Activated CD4-positive, alpha-beta T cell treated with anti-CD3 and anti-CD28 coated beads, Interleukin-2, amount 50 U/mL, for 24 hours (primary cell): ENCODE data around the gene GABARAP.

Source experiments
- DNase-seq, 2 donors: peaks; one replicate each; pipeline ENCODE4 v3.0.0-alpha.2; 2020; ENCODE audit warnings: low read depth in 1 of 2, low spot score in 1 of 2

GABARAP gene

GRCh38 chr17:7223375-7223774, 18.9 kb downstream of the GABARAP start:
- DNase-seq = no peak

DNA sequence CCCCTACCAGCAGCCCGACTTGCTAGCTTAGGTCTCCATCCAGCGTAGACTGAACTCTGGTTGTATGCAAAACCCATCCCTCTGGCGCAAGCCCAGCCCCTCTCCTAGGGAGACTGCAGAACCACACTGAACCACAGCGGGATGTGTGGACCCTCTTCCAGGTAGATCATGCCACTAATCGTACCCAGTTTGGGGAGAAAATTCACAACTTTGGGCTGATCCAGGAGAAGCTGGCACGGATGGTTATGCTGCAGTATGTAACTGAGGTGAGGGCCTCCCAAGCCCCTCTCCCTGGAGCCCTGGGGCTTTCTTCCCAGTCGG, 19.3 kb downstream of the GABARAP start:
- DNase-seq = no peak

GRCh38 chr17:7222093-7222971, 19.9 kb downstream of the GABARAP start:
- DNase-seq = no peak

DNA sequence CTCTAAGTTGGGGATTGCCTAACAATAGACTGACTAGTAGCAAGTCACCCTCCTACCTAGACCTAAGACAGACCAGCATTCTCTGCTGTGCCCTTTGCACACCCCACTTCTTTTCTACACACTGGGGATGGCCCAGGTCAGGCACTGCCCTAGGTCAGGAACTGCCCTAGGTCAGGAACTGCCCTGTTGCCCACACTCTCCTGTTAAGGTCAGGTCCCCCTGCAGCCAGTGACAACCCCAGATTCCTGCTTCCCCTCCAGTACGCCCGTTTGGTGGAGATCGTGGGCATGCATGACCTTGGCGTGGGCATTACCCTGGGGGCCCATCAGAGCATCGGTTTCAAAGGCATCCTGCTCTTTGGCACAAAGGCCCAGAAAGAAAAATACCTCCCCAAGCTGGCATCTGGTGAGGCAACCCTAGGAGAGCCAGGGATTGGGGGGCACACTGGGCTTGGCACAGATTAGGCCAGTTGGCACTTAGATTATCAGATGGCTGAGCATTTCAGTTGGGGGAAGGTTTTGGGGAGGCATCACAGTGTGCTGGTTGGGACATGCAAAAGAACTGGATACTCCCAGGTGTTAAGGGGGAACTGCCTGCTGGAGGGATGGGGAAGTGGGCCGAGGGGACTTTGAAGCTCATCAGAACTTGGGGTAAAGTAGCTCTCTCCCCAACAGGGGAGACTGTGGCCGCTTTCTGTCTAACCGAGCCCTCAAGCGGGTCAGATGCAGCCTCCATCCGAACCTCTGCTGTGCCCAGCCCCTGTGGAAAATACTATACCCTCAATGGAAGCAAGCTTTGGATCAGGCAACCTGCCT, 20.8 kb downstream of the GABARAP start:
- no peak for DNase-seq

DNA sequence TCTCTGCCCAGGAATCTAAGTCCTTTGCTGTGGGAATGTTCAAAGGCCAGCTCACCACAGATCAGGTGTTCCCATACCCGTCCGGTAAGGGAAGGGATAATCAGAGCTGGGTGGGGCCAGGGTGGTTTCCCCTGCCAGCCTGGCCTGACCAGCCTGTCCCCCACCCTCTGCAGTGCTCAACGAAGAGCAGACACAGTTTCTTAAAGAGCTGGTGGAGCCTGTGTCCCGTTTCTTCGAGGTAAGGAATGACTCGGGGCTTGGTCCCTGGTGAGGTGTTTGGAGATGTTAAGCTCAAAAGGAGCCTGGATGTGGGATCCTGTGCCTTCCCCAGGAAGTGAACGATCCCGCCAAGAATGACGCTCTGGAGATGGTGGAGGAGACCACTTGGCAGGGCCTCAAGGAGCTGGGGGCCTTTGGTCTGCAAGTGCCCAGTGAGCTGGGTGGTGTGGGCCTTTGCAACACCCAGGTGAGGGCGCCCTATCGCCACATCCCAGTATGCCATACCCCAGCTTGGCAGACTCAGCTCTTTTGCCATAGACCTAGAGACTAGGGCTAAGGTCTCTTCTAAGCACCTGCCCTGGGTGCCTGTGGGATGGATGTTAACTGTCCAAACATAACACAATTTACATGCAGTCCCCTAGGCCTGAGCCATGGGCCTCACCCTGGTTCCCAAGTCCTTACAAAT, 21.5 kb downstream of the GABARAP start:
- no peak for DNase-seq

- peak; percentile 50 to 61 for DNase-seq
Observed at GRCh38 chr17:7219812-7220592, 22.2 kb downstream of the GABARAP start, which contains the start of the genes ACADVL and DLG4. Gene ACADVL (plus strand): TSS chr17:7219938. CDS start chr17:7219985, 47 bp downstream. Gene DLG4 (minus strand): TSS chr17:7219836.

- no peak for DNase-seq
Observed at GRCh38 chr17:7219229-7219811, 22.9 kb downstream of the GABARAP start.

DNA sequence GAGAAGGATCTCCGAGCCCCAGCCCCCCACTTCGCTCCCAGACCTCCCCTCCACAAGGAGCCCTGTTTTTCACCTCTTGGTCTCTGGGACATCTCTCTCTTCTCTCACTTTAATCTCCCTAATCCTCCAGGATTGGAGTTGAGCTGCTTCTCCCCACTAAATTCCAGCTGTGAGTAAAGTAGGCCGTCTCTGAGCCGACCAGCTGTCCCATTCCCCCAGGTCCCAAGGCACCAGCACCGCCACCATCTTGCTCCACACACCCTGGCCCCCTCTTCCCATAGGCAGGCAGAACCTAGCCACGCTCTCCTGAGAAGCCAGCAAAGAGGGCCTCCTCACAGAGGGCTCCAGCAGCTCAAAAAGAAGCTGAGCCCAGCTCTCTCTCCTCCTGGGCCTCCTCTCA, 23.5 kb downstream of the GABARAP start:
- DNase-seq = no peak

DNA sequence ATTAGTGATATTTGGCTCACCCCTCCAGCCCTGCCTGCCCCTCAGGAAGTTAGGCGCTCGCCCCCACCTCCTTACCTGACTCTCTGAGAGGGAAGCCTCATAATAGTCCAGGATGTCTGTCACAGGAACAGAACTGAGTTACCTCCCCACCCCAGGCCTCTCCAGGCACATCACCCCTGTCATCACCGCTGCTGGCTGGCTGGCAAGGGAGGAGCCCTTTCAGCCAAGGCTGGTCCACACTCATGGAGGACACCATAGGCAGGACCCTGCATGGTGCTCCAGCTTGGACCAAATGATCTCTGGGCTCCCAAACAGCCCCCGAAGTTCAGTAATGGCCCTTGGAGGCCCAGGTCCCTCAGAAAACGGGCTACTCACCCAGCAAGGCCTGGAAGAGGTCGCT, 24.1 kb downstream of the GABARAP start:
- DNase-seq = no peak

- no peak for DNase-seq
Observed at GRCh38 chr17:7217113-7217987, 24.9 kb downstream of the GABARAP start.

DNA sequence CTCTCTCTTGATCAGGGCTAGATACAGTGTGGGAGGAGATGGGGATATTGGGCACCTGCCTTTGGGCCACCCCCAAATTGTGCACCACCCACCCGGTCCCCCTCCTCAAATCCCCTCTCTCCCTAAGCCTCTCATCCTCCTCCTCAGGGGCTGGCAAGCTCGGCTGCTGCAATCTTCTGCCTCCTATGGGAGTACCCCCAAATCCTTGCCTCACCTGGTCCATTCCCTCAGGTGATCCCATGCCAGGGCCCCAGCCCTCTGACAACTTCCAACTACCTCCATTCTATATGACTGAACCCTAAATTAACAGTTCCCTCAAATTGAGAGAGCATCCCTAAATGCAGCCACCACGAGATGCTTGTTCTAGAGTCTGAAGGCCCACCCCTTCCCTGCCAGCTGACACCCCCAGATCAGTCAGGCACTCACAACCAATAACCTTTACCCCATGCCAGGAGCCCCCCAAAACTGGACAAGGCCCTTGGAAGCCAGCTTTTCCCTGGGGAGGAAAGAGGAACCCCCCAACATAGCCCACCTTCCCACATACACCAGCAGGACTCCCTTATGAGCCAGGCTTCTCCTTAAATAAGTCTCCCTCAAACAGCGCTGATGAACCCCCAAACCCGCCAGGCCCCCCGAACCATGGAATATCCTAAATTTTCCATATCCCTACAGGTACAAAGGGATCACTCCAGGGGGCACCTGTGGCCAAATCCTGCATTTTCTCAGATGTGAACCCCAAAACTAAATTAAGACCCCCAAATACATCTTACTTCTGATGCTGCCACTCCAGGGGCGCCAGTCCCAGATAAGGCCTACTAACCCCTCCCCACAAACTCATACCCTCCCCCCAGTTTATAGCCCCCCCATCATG, 25.8 kb downstream of the GABARAP start:
- no peak for DNase-seq

- DNase-seq = no peak
Observed at GRCh38 chr17:7215652-7216180, 26.5 kb downstream of the GABARAP start.

DNA sequence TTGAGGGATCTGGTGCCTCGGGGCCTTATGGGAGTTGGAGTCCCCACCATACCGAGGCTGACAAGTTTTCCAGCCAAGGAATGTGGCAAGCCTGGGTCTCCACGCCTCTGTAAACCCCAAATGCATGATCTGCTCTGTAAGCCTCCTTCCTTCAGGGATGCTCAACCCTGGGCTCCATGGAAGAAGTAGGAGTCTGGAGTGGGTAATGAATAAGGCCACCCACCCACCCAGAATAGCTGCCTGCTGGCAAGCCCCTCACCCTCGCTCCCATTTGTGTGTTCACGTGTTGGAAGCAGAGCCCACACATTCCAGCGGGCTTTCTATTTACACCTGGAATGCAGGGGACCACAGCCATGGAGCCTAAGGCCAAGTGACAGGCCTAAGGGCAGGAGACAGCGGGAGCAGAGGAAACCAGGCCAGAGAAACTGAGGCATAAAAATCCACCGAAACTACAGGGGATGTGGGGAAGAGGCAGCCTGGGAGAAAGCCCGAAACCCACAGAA, 27.1 kb downstream of the GABARAP start:
- DNase-seq = no peak

- DNase-seq = peak; percentile 97 to 99
Observed at GRCh38 chr17:7214300-7215135, 27.7 kb downstream of the GABARAP start.

DNA sequence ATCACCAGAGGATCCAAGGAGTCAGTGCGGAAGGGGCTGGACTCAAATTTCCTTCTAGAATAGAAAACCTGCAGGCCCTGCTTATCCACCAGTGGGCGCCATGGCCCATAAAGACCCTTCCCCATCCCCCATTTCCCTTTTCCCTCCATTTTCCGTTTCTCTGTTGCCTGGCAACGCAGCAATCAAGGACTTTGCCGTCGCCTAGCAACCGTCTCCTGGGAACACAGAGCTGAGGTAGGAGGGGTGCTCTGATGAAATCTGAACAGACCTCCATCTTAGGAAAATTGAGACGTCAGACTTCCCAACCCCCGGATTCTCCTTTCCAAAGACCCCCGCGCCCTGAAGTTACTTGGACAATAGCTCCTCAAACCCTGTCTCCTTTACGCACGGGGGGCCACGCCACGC, 28.4 kb downstream of the GABARAP start:
- no peak for DNase-seq

GRCh38 chr17:7211491-7212273, 30.6 kb downstream of the GABARAP start:
- no peak for DNase-seq
